ENCODE results near the gene WDR33.
"Not testable (repeated sequence)": the region's sequence is repeated elsewhere in the genome, so short reads cannot be mapped to it uniquely, and the experiment has no call there.

WDR33 gene

DNA sequence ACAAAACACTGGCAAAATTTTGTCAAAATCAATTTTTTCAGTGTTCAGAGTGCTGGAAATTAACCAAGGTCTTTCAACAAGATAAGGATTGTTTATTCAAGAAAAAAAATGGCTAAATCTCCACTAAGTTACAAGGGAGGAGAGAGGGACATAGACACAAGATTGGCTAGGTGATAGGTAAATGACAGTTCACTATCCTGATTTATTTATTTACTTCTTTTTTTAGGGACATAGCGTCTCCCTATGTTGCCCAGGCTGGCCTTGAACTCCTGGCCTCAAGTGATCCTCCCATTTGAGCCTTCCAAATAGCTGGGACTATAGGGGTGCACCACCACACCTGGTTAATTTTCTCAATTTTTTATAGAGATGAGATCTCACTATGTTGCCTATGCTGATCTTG lies 3.7 kb upstream of the WDR33 start:
- POLR2A ChIA-PET, result no interaction called here
- DNase-seq (ENCODE audit: extremely low spot score), result no peak
- CTCF ChIA-PET, result no interaction called here
- no peak for TF ChIP-seq FOXK2 (IDR thresholded peaks at IDR 0.05)
- TF ChIP-seq, protein P1, sequence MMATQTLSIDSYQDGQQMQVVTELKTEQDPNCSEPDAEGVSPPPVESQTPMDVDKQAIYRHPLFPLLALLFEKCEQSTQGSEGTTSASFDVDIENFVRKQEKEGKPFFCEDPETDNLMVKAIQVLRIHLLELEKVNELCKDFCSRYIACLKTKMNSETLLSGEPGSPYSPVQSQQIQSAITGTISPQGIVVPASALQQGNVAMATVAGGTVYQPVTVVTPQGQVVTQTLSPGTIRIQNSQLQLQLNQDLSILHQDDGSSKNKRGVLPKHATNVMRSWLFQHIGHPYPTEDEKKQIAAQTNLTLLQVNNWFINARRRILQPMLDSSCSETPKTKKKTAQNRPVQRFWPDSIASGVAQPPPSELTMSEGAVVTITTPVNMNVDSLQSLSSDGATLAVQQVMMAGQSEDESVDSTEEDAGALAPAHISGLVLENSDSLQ (IDR thresholded peaks at IDR 0.05), result no peak
- TF ChIP-seq ARNT (IDR thresholded peaks at IDR 0.05), result no peak
- no peak for TF ChIP-seq FOXM1 (IDR thresholded peaks at IDR 0.05; ENCODE audit: borderline replicate concordance)
- no peak for TF ChIP-seq NFRKB (IDR thresholded peaks at IDR 0.05)
- TF ChIP-seq SP1 (IDR thresholded peaks at IDR 0.05), result no peak
- no peak for TF ChIP-seq HDGF (IDR thresholded peaks at IDR 0.05; ENCODE audit: borderline replicate concordance)
- no peak for TF ChIP-seq ZNF384 (IDR thresholded peaks at IDR 0.05)
- TF ChIP-seq ELF4 (IDR thresholded peaks at IDR 0.05), result no peak
- no peak for TF ChIP-seq TARDBP (IDR thresholded peaks at IDR 0.05)
- TF ChIP-seq L3MBTL2 (conservative IDR thresholded peaks at IDR 0.05), result no peak
- TF ChIP-seq FOXA1 (IDR thresholded peaks at IDR 0.05), result no peak
- no peak for TF ChIP-seq SUZ12 (IDR thresholded peaks at IDR 0.05)
- no peak for TF ChIP-seq BHLHE40 (IDR thresholded peaks at IDR 0.05; ENCODE audit: borderline replicate concordance)
- no peak for TF ChIP-seq CTBP1 (IDR thresholded peaks at IDR 0.05; ENCODE audit: borderline replicate concordance)
- TF ChIP-seq LEF1 (IDR thresholded peaks at IDR 0.05; ENCODE audit: borderline replicate concordance), result no peak

DNA sequence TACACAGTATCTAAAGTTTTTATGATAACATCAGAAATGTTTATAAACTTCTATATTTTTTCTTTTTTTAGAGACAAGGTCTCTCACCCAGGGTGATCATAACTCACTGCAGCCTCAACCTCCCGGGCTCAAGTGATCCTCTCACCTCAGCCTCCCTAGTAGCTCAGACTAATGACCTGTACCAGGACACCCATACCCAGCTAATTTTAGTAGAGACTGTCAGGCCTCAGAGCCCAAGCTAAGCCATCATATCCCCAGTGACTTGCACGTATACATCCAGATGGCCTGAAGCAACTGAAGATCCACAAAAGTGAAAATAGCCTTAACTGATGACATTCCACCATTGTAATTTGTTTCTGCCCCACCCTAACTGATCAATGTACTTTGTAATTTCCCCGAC lies 1.5 kb upstream of the WDR33 start:
- CTCF ChIA-PET; DNase-seq (ENCODE audit: extremely low spot score): not testable (repeated sequence)
- POLR2A ChIA-PET, result interaction anchor here (0.5 to 1.8 kb wide), 4 partner anchors 10 to 70 kb away, joined by 3 to 5 read pairs (median 3); no protein-coding TSS in a partner anchor

DNA sequence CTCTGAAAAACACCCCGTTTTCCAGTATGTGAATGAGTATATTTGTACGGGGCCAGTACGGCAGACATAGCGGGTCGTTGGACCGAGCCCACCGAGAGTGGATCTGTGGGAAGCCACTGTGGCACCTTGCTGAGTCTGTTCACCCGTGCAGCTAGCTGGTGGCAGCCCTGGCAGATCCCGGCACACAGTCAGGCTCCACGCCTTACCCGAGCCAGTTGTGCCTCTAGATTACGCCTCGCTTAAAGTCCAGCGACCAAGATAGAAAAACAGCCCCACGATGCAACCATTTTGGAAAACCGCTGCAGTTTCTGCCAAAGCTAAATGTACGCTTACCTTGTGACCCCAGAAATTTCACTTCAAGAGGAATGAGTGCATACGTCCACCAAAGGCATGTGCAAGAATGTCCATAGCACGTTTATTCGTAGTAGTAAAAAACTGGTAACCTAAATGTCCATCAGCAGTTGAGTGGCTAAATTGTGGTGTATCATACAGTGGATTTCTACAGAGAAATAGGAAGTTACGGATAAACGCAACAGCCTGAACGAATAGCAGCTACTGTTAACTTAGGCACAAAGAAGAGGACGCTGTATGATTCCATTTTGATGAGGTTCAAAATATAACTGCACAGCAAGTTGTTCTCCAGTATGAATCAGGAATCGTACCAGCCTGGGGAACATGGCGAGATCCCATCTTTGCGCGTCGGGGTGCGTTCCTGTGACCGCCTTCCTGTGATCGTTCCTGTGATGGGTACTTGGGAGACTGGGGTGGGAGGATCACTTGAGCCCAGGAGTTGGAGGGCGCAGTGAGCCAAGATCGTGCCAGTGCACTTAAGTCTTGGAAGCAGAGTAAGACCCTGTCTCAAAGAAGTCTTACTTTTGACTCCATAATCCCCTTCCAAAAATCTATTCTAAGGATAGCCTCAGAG lies 688 bp upstream of the WDR33 start:
- ChIA-PET CTCF (no interaction called here), POLR2A (interaction anchor here (0.5 to 1.8 kb wide), 4 partner anchors 10 to 69 kb away, joined by 3 to 5 read pairs (median 3); no protein-coding TSS in a partner anchor)
- TF ChIP-seq LEF1 (IDR thresholded peaks at IDR 0.05; ENCODE audit: borderline replicate concordance) (no peak), ZNF384 (IDR thresholded peaks at IDR 0.05) (no peak), HDGF (IDR thresholded peaks at IDR 0.05; ENCODE audit: borderline replicate concordance) (no peak), SP1 (IDR thresholded peaks at IDR 0.05) (no peak), CTBP1 (IDR thresholded peaks at IDR 0.05; ENCODE audit: borderline replicate concordance) (no peak), TARDBP (IDR thresholded peaks at IDR 0.05) (no peak), ARNT (IDR thresholded peaks at IDR 0.05) (no peak), FOXM1 (IDR thresholded peaks at IDR 0.05; ENCODE audit: borderline replicate concordance) (no peak), NFRKB (IDR thresholded peaks at IDR 0.05) (no peak), SUZ12 (IDR thresholded peaks at IDR 0.05) (no peak)
- TF ChIP-seq, protein P1 (IDR thresholded peaks at IDR 0.05), result no peak
- DNase-seq (ENCODE audit: extremely low spot score), result no peak

GRCh38 chr2:127810156-127810618 lies 784 bp downstream of the WDR33 start:
- peak; percentile 17 for DNase-seq (ENCODE audit: extremely low spot score)
- POLR2A ChIA-PET, result interaction anchor here (0.9 kb wide), 1 partner anchor 108 kb away, joined by 4 read pairs; the partner anchor contains the start of gene SFT2D3
- TF ChIP-seq NFRKB (IDR thresholded peaks at IDR 0.05), result no peak
- TF ChIP-seq CTBP1 (IDR thresholded peaks at IDR 0.05; ENCODE audit: borderline replicate concordance), result no peak
- no peak for TF ChIP-seq L3MBTL2 (conservative IDR thresholded peaks at IDR 0.05)
- TF ChIP-seq ARNT (IDR thresholded peaks at IDR 0.05), result no peak
- TF ChIP-seq SP1 (IDR thresholded peaks at IDR 0.05), result no peak
- no peak for TF ChIP-seq SUZ12 (IDR thresholded peaks at IDR 0.05)
- no peak for TF ChIP-seq FOXK2 (IDR thresholded peaks at IDR 0.05)
- TF ChIP-seq ZNF384 (IDR thresholded peaks at IDR 0.05), result no peak
- no peak for TF ChIP-seq FOXM1 (IDR thresholded peaks at IDR 0.05; ENCODE audit: borderline replicate concordance)
- no peak for TF ChIP-seq LEF1 (IDR thresholded peaks at IDR 0.05; ENCODE audit: borderline replicate concordance)
- no peak for TF ChIP-seq BHLHE40 (IDR thresholded peaks at IDR 0.05; ENCODE audit: borderline replicate concordance)
- TF ChIP-seq, protein P1 (IDR thresholded peaks at IDR 0.05), result no peak
- no peak for TF ChIP-seq HDGF (IDR thresholded peaks at IDR 0.05; ENCODE audit: borderline replicate concordance)
- CTCF ChIA-PET, result no interaction called here

GRCh38 chr2:127807678-127808353 lies 3.2 kb downstream of the WDR33 start:
- ChIA-PET CTCF (no interaction called here), POLR2A (interaction anchor here (1.3 kb wide), 1 partner anchor 10 kb away, joined by 3 read pairs; no protein-coding TSS in a partner anchor)
- TF ChIP-seq ELF4 (IDR thresholded peaks at IDR 0.05) (no peak), SP1 (IDR thresholded peaks at IDR 0.05) (no peak), LEF1 (IDR thresholded peaks at IDR 0.05; ENCODE audit: borderline replicate concordance) (no peak), HDGF (IDR thresholded peaks at IDR 0.05; ENCODE audit: borderline replicate concordance) (no peak), FOXM1 (IDR thresholded peaks at IDR 0.05; ENCODE audit: borderline replicate concordance) (no peak), SUZ12 (IDR thresholded peaks at IDR 0.05) (no peak), FOXA1 (IDR thresholded peaks at IDR 0.05) (no peak), FOXK2 (IDR thresholded peaks at IDR 0.05) (no peak)
- no peak for DNase-seq (ENCODE audit: extremely low spot score)

DNA sequence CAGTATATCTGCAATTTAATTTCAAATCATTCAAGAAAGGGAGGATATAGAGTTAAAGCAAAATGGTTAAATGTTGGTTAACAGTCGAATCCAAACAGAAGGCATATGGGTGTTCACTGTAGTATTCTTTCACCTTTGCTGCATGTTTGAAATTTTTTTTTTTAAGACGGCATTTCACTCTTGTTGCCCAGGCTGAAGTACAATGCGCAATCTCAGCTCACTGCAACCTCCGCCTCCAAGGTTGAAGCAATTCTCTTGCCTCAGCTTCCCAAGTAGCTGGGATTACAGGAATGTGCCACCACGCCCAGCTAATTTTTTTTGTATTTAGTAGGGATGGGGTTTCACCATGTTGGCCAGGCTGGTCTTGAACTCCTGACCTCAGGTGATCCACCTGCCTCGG lies 4.1 kb downstream of the WDR33 start:
- DNase-seq (ENCODE audit: extremely low spot score); CTCF ChIA-PET; POLR2A ChIA-PET: not testable (repeated sequence)
